LNCAP (cell line): ENCODE results near the gene CHM.

Source experiments
- CTCF ChIP-seq: fragments of 450-650 bp; IDR thresholded peaks from 2 replicates; pipeline ENCODE4 v1.5.1; 2017; ENCODE audit warnings: mild to moderate bottlenecking

CHM gene

GRCh38 chrX:85994228-85994627 lies 53.1 kb downstream of the CHM start:
- TF ChIP-seq CTCF, result no peak

- TF ChIP-seq CTCF, result no peak
Measured at GRCh38 chrX:85993539-85994197, 53.7 kb downstream of the CHM start.

- no peak for TF ChIP-seq CTCF
Measured at GRCh38 chrX:85992811-85993229, 54.5 kb downstream of the CHM start.

DNA sequence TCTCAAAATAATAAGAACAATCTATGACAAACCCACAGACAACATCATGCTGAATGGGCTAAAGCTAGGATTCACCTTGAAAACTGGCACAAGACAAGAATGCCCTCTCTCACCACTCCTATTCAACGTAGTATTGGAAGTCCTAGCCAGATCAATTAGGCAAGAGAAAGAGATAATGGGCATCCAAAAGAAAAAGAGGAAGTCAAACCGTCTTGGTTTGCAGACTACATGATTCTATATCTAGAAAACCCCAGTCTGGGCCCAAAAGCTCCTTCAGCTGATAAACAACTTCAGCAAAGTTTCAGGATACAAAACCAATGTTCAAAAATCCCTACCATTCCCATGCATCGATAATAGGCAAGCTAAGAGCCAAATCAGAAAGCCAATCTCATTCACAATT lies 59.0 kb downstream of the CHM start:
- TF ChIP-seq CTCF, result no peak

DNA sequence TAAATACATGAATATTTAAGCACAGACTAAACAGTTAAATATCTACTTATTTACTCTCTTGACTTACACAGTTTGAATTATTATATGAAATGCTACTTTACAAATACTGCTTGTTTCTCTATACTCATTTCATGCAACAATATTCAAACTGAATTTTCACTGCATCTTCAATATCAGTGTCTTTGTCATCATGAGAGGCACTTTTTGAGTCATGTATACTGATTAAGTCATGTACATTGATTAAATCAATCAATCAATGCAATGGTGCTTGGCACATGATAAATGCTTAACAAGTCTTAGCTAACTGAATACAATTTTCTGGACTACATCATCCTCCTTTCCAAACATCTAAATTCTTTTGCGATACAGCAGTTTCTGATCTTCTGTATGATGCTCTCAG lies 67.1 kb downstream of the CHM start:
- TF ChIP-seq CTCF, result no peak

DNA sequence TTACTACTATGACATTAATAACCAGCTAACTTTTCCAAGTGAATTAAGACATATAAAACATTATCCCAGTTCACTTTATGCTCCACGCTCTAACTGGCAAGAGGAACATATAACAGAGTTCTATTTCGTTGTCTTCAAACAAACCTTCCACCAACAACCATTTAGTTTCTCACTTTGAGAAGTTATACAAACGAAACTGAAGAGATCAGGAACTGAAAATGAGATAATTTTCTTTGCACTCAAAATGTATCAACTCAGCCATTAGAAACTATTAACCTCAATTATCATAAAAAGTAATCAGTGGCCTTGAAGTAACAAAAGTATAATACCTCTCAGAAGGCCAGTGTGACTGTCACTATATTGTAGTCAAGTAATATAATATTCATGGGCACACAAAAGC lies 70.1 kb downstream of the CHM start:
- no peak for TF ChIP-seq CTCF

GRCh38 chrX:85964744-85965143 lies 82.6 kb downstream of the CHM start:
- no peak for TF ChIP-seq CTCF

GRCh38 chrX:85963736-85964135 lies 83.6 kb downstream of the CHM start:
- TF ChIP-seq CTCF, result no peak
